ENCODE measurements around the gene NAV1.

Gene NAV1

DNA sequence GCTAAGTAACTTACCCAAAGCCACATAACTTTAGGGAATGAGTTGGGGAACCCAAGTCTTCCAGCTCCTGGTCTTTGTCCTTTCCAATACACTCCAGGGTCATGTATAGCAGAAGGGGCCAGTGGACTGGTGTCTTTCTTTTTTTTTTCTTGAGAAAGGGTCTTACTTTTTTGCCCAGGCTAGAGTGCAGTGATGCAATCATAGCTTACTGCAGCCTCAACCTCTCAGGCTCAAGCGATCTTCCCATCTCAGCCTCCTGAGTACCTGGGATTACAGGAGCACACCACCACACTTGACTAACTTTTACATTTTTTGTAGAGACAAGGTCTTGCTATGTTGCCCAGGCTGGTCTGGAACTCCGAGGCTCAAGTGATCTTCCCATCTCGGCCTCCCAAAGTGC is 12.2 kb downstream of the NAV1 start:
- no peak for DNase-seq (ENCODE audit: low spot score)

GRCh38 chr1:201551877-201552731 is 13.2 kb downstream of the NAV1 start:
- no peak for DNase-seq (ENCODE audit: low spot score)

GRCh38 chr1:201552941-201553351 is 14.0 kb downstream of the NAV1 start:
- no peak for DNase-seq (ENCODE audit: low spot score)

DNA sequence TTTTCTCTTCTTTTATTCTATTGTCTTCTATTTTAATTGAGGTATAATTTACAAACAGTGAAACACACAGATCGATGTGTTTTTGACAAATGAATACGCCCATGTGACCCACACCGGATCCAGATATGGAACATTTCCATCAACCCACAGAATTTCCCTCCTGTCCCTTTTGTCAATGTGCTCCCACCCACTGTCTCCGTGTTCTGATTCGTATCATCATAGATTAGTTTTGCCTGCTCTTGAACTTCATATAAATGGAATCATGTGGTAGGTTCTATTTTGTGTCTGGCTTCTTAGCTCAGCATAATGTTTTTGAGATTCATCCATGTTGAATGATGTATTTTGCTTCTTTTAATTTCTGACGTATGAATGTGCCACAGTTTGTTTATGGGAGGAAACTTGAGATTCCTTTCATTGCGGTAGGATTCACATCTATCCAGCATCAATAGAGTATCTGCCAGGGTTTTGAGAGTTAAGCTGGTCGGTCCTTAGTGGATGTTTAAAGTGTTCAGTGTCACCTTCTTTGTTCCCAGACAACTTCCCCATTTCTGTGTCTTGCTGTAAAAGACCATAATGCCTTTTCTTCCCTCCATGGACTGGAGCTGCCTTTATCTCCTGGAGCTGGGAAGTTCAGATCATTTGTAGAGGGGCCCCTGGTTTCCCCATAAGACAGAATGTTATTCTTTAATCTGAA is 14.7 kb downstream of the NAV1 start:
- DNase-seq (ENCODE audit: low spot score), result no peak

DNA sequence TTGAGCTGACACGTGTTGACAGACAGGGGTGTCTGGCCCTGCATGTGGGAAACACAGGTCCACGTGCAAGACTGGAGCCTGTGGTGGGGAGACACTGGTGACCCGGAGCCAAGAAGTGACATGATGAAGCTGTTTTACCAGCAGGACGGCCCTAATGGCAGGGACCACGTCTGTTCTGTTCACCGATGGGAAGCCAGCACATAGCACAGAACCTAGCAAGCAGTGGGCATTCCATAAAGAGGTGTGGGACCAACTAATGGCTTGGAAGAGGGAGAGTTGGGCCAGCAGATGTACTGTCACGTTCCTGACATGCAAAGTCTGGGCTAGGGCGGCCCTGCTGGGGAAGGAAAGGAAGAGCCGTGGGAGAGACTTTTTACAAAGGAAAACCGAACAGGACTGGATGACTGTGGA is 15.3 kb downstream of the NAV1 start:
- DNase-seq (ENCODE audit: low spot score), result no peak

- DNase-seq (ENCODE audit: low spot score), result no peak
These were observed 16.1 kb downstream of the NAV1 start for GRCh38 chr1:201554789-201555592.

- DNase-seq (ENCODE audit: low spot score), result no peak
These were observed 16.6 kb downstream of the NAV1 start for GRCh38 chr1:201555593-201555945.

GRCh38 chr1:201556841-201557571 is 18.1 kb downstream of the NAV1 start:
- DNase-seq (ENCODE audit: low spot score), result no peak

DNA sequence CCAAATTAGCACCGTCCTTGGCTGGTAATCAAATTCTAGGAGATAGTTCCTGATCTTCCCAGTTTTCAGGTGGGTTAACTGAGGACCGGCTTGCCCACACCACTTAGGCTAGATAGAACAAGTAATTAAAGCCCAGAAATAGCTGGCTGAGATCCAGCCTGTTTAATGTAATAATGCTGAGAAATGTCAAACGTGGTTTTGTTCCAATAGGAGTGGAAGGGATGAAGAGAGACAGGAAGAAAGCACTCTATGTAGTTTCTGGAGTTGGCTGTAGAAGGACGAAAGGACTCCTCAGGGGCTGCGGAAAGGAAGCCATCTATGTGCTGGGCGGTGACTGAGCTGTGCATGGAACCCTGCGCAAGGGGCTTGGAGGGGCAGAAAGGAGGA is 18.6 kb downstream of the NAV1 start:
- no peak for DNase-seq (ENCODE audit: low spot score)

GRCh38 chr1:201559679-201560162 is 20.8 kb downstream of the NAV1 start:
- peak; percentile 55 for DNase-seq (ENCODE audit: low spot score)

GRCh38 chr1:201560328-201561194 is 21.6 kb downstream of the NAV1 start:
- DNase-seq (ENCODE audit: low spot score), result no peak

GRCh38 chr1:201561195-201561564 is 22.3 kb downstream of the NAV1 start:
- DNase-seq (ENCODE audit: low spot score), result no peak

- DNase-seq (ENCODE audit: low spot score), result no peak
These were observed 22.7 kb downstream of the NAV1 start for GRCh38 chr1:201561601-201562000.

GRCh38 chr1:201562257-201562656 is 23.3 kb downstream of the NAV1 start:
- DNase-seq (ENCODE audit: low spot score), result no peak

GRCh38 chr1:201562659-201563405 is 23.9 kb downstream of the NAV1 start:
- DNase-seq (ENCODE audit: low spot score), result no peak

GRCh38 chr1:201563406-201563780 is 24.5 kb downstream of the NAV1 start:
- DNase-seq (ENCODE audit: low spot score), result no peak

DNA sequence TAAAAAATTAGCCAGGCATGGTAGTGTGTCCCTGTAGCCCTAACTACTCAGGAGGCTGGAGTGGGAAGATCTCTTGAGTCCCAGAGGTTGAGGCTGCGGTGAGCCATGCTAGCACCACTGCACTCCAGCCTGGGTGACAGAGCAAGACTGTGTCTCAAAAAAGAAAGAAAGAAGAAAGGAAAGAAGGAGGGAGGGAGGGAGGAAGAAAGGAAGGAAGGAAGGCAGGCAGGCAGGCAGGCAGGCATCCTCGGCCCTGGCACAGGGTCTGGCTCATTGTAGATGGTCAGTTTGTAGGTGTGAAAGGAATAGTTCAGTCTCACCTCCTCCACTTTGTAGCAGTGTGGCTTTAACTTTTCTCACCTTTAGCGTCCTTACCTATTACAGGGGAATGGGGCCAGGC is 25.0 kb downstream of the NAV1 start:
- no peak for DNase-seq (ENCODE audit: low spot score)

GRCh38 chr1:201565024-201565730 is 26.2 kb downstream of the NAV1 start:
- DNase-seq (ENCODE audit: low spot score), result no peak

DNA sequence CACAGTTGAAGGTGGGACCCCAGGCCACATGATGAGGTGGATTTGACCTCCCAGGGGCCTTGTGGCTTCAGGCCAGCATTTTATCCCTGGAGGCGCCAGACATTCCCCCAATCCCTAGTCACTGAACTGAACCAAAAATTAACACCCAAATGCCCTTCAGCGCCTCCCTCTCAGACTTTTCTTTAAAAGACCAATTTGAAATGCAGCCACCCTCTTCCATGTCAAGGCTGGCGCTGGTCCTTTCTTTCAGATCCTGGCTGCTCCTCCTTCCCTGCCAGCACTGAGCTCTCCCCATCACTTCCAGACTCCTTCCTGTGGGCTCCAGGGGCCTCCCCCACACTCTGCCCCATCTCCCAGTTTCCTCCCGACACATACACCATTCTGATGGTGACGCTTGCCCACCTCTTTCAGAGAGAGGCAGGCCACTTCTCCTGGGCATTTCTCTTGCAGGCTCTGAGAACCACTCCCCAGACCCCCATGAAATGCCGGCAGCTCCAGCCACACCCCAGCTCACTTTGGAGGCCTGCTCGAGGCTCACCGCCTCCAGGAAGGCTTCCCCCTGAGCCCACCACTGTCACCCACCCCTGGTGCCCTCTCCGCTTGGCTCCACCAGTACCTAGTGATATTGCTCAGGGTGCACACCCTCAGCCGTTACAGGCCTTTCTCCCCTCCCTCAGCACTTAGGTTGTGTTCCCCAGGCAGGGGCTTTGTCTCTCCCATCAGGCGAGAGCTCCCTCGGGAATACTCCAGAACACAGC is 27.0 kb downstream of the NAV1 start:
- no peak for DNase-seq (ENCODE audit: low spot score)

Data from hematopoietic multipotent progenitor cell treated with erythropoietin and hydrocortisone succinate and interleukin-3 and kit ligand, for 15 days (in vitro differentiated cells).